Muscle of back (tissue), 11 donors: ENCODE results near the gene ARL5C. TPM values are rescaled to one million over a fixed set of nuclear protein-coding genes. Genes with fewer than 3 reads are reported as not detected.
A peak's percentile ranks its signal among the peaks of the same experiment; 100 is the strongest.
"Not testable (repeated sequence)": the region's sequence is repeated elsewhere in the genome, so short reads cannot be mapped to it uniquely, and the experiment has no call there.

Source experiments
- DNase-seq, 3 donors: peaks; one replicate each; pipeline versions ENCODE4 v3.0.0 to v3.0.0-alpha.2; 2013
- polyA plus RNA-seq, 10 donors: library from polyadenylated mRNA; unstranded; fragments of 120-200 nt; gene quantifications; one replicate each; pipeline ENCODE4 v1.2.1, GENCODE V29; 2013; ENCODE audit not compliant: insufficient read length in 10 of 10

ARL5C gene
- polyA plus RNA-seq, 10 donors: 0.24 to 0.42 (median 0.33) TPM; not detected in 4

DNA sequence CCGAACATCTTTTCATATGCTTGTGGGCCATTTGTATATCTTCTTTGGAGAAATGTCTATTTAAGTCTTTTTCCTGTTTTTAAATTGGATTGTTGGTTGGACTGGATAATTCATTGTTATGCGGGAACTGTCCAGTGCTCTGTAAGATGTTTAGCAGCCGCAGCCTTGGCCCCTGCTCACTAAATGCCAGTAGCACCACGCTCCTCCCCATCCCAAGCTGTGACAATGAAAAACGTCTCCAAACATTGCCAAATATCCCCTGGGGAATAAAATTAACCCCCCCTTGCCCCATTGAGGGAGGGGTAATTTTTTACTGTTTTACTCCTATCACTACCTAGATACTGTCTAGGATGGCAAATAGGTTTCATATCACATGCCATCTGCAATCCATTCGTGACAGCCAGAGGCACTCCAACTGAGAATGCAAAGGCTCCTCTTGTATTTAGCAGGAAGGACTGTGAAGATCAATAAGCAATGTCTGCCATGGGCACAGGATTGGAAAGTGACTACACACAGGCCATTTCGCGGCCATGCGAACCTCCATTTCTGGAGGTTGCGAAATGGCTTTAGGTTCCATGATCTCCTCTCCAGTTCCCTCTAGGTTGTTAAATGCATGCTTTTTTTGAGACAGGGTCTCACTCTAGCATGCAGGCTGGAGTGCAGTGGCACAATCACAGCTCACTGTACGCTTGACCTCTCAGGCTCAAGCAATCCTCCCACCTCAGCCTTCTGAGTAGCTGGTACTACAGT lies 23.9 kb downstream of the ARL5C start:
- peak in 1 of 3 donors; percentile 14 for DNase-seq

DNA sequence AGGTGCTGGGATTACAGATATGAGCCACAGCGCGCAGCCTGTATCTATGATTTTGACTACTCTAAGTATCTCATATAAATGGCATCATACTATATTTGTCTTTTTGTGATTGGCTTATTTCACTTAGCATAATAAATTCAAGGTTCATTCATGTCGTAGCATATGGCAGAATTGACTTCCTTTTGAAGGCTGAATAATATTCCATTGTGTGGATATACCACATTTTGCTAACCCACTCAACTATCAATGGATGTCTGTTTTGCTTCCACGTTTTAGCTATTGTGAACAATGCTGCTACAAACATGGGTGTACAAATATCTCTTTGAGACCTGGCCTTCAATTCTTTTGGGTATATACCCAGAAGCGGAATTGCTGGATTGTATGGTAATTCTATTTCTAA lies 24.7 kb downstream of the ARL5C start:
- DNase-seq: no peak

- no peak for DNase-seq
Observed at GRCh38 chr17:39139561-39139960, 26.4 kb downstream of the ARL5C start.

DNA sequence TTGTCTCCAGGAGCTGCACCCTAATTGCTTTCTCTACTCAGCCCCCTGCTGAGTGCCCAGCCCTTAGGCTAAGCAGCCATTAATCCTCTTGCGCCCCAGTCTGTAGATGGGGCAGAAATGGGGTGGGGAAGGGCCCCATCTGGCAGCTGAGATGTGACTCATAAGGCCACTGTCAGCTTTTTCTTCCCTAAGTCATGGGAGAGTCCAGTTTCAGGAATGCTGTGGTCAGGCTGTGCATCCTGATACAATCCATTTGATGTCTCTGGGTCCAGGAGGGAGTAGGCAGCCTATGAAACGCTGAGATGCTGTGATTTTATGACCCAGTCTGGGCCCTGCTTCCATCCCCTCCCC lies 26.8 kb downstream of the ARL5C start:
- peak in 1 of 3 donors; percentile 56 for DNase-seq

DNA sequence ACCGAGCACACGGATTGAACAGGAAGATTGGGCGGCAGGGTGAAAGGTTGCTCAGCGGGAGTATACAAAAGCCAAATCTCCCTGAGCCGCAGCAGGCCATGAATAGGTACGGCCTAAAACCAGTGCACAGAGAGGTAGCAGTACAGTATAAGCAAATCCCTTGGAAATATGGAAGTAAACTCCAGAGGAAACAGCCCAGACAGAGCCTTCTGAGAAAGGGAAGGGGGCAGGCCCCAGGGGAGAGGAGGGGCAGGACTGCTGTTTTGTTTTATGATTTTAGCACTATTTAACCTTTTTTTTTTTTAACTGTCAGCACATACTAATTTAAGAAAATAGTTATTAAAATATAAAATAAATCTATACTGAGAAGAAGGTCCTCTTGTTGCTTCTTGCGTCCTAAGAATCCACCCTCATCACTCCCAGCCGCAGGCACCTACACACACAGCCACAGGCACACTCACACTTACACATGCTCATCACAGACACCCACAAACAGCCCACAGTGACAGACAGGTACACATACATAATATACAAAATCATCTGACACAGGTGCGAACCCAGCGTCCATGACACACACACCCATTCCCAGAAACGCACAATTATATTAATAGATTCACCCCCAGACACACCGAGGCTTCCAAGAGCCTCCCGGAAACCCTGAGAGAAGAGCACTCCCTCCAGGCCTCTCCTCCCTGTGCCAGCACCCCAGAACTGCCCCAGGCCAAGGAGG lies 27.4 kb downstream of the ARL5C start:
- DNase-seq: no peak

DNA sequence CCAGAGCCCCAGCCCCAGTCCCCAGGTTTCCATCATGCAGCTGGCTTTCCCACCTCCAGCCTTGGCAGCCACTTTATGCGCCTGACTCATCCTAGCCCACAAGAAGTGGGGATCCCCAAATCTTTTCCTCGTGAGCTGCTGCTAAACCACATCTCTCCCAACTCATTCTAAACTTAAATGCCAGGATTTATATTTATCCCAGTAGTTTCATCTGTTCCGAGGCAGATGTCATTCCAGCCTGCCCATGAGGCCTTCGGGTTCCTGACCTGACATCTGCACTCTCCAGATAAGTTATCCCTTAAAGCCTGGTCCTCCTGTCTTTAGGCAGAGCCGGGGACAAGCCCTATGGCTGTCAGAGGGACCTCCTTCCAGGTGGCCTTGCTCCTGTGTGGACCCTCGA lies 31.1 kb downstream of the ARL5C start:
- no peak for DNase-seq

DNA sequence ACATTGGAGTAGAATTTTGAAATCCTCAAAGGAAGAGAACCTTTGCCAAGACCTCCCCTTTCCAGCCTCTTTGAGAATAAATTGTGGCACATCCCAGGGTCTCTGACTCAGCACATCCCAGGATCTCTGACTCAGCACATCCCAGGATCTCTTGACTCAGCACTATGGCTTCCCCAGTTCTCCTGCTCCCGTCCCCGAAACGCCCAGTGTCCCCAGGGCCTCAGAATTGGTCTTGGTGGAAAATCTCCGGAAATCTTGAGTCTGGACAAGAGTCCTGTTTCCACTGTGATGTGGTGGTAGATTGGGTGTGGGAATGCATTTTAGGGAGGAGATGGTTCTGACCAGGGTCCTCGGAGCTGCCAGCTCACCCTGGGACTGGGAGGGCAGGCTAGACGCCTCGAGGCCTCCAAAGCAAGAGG lies 33.8 kb downstream of the ARL5C start:
- DNase-seq: peak in 2 of 3 donors; percentile 58 to 74

GRCh38 chr17:39131616-39132015 lies 34.3 kb downstream of the ARL5C start:
- no peak for DNase-seq

- no peak for DNase-seq
Observed at GRCh38 chr17:39130205-39130604, 35.8 kb downstream of the ARL5C start.

GRCh38 chr17:39129544-39129943 lies 36.4 kb downstream of the ARL5C start:
- DNase-seq: not testable (repeated sequence)

GRCh38 chr17:39126436-39126835 lies 39.5 kb downstream of the ARL5C start:
- no peak for DNase-seq

DNA sequence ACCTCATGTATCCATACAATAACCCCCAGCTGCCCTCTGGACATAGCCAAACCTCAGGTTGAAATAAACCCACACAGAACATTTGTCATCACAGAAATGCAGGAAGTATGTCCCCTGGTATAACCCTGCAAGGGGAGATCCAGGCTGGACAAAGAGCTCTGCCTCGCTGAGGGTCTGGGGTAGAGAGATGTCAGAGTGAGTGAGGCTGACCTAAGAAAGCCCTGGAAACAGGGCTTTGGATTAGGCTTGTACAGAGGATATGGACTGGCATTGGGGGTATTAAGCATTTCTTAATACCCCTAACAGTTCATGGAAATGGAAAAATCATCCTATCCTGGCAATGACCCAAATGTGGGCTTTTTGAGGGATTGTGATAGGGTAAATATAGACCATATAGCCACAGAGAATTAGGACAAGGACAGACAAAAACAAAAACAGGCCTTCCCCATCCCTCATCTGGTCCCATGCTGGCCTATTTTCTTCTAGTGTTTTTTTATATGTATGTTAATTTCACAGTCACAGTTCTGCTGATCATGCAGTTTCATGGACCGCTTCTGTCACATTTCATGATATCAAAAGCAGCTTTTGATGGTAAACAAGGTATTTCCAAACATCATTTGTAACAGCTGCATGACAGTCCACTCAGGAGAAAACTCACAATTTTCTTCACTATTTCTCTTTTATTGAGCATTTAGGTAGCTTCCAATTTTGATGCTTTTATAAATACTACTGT lies 40.7 kb downstream of the ARL5C start:
- no peak for DNase-seq

- no peak for DNase-seq
Observed at GRCh38 chr17:39123627-39124026, 42.3 kb downstream of the ARL5C start.

DNA sequence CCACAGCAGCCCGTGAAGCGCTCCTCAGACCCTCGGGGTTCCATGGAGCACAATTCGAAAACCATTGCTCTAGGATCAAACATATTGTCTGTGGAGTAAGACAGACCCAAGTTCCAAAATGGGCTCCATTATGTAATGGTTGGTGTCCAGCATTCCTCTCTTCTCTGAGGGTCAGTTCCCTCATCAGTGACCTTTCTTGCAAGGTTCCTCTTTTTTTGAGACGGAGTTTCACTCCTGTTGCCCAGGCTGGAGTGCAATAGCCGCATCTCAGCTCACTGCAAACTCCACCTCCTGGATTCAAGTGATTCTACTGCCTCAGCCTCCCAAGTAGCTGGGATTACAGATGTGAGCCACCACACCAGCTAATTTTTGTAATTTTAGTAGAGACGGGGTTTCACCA lies 43.0 kb downstream of the ARL5C start:
- no peak for DNase-seq

DNA sequence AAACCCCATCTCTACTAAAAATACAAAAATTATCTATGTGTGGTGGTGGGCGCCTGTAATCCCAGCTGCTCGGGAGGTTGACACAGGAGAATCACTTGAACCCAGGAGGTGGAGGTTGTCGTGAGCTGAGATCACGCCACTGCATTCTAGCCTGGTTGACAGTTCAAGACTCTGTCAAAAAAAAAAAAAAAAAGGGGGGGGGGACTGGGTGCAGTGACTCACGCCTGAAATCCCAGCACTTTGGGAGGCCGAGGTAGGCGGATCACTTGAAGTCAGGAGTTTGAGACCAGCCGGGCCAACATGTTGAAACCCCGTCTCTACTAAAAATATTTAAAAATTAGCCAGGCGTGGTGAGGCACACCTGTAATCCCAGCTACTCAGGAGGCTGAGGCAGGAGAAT lies 44.0 kb downstream of the ARL5C start:
- DNase-seq: not testable (repeated sequence)

- no peak for DNase-seq
Observed at GRCh38 chr17:39118674-39119419, 47.1 kb downstream of the ARL5C start.

GRCh38 chr17:39116224-39116623 lies 49.7 kb downstream of the ARL5C start:
- DNase-seq: no peak

GRCh38 chr17:39115135-39115534 lies 50.8 kb downstream of the ARL5C start:
- DNase-seq: no peak

- peak in 2 of 3 donors; percentile 38 to 67 for DNase-seq
Observed at GRCh38 chr17:39114723-39115122, 51.2 kb downstream of the ARL5C start.

DNA sequence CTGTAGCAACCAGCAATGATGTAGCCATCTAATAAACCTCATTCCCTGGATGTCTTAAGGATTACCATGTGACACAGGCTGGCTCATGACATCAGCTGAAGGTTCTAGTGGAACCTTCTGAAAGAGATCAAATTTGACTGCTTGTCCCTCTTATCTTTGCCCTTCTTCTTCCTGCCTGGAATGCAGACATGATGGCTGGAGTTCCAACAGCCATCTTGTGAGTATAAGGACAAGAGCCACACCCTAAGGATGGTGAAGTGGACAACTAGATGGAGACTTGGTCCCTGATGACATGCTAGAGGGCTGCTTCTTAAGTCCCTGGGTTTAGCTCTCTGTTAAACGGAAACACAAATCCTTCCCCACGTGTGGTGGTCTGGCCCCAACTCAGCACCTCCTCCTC lies 52.1 kb downstream of the ARL5C start:
- no peak for DNase-seq

GRCh38 chr17:39110435-39111136 lies 55.4 kb downstream of the ARL5C start:
- DNase-seq: no peak
